NK-92 treated with Interleukin-12 subunit alpha and Interleukin-12 subunit beta, amount 100 ng/mL, for 24 hours (cell line): Measurements from ENCODE around the gene ZFC3H1.

Source experiments
- DNase-seq: peaks from one replicate; lab custom pipeline; 2025; lab: John Stamatoyannopoulos, UW

Gene ZFC3H1

GRCh38 chr12:71671816-71672215 is 8.2 kb upstream of the ZFC3H1 start:
- no peak for DNase-seq

GRCh38 chr12:71671311-71671710 is 7.7 kb upstream of the ZFC3H1 start:
- no peak for DNase-seq

GRCh38 chr12:71666259-71666658 is 2.6 kb upstream of the ZFC3H1 start:
- DNase-seq: no peak

GRCh38 chr12:71665090-71665463 is 1.4 kb upstream of the ZFC3H1 start:
- no peak for DNase-seq

GRCh38 chr12:71664411-71665089 is 902 bp upstream of the ZFC3H1 start:
- DNase-seq: no peak

- peak; percentile 57 for DNase-seq
Observed at GRCh38 chr12:71662849-71663560, 643 bp downstream of the ZFC3H1 start.

- no peak for DNase-seq
Observed at GRCh38 chr12:71661977-71662530, 1.6 kb downstream of the ZFC3H1 start.

GRCh38 chr12:71656740-71657139 is 6.9 kb downstream of the ZFC3H1 start:
- no peak for DNase-seq

- DNase-seq: no peak
Observed at GRCh38 chr12:71655907-71656306, 7.7 kb downstream of the ZFC3H1 start.

GRCh38 chr12:71655495-71655894 is 8.2 kb downstream of the ZFC3H1 start:
- no peak for DNase-seq

- no peak for DNase-seq
Observed at GRCh38 chr12:71654200-71654599, 9.4 kb downstream of the ZFC3H1 start.

- no peak for DNase-seq
Observed at GRCh38 chr12:71653137-71653536, 10.5 kb downstream of the ZFC3H1 start.

- no peak for DNase-seq
Observed at GRCh38 chr12:71652656-71653055, 11.0 kb downstream of the ZFC3H1 start.

GRCh38 chr12:71649401-71649800 is 14.2 kb downstream of the ZFC3H1 start:
- no peak for DNase-seq

GRCh38 chr12:71648537-71648936 is 15.1 kb downstream of the ZFC3H1 start:
- no peak for DNase-seq

GRCh38 chr12:71646512-71646911 is 17.1 kb downstream of the ZFC3H1 start:
- DNase-seq: no peak

- DNase-seq: no peak
Observed at GRCh38 chr12:71645268-71645667, 18.4 kb downstream of the ZFC3H1 start.

- DNase-seq: no peak
Observed at GRCh38 chr12:71642264-71642663, 21.4 kb downstream of the ZFC3H1 start.

GRCh38 chr12:71641390-71641789 is 22.3 kb downstream of the ZFC3H1 start:
- no peak for DNase-seq

GRCh38 chr12:71640316-71640715 is 23.3 kb downstream of the ZFC3H1 start:
- no peak for DNase-seq

- DNase-seq: no peak
Observed at GRCh38 chr12:71639341-71639760, 24.3 kb downstream of the ZFC3H1 start.

GRCh38 chr12:71638499-71638898 is 25.1 kb downstream of the ZFC3H1 start:
- DNase-seq: no peak

GRCh38 chr12:71636704-71637115 is 26.9 kb downstream of the ZFC3H1 start:
- no peak for DNase-seq
